Subcutaneous abdominal adipose tissue (tissue), 5 donors: ENCODE measurements around the gene INTS6.

Source experiments
- H3K27ac ChIP-seq: one replicate; pipeline ENCODE4 v1.7.0; 2013; ENCODE audit warnings: low read depth, mild to moderate bottlenecking, inconsistent platforms, low read length, moderate library complexity
- H3K27me3 ChIP-seq, 5 donors: one replicate each; pipeline ENCODE4 v1.7.0; 2013; ENCODE audit warnings: low read length in 5 of 5, inconsistent platforms in 1 of 5; ENCODE audit not compliant: control insufficient read depth in 5 of 5, insufficient read depth in 4 of 5
- H3K36me3 ChIP-seq, 5 donors: one replicate each; pipeline ENCODE4 v1.7.0; 2013; ENCODE audit warnings: low read length in 5 of 5; ENCODE audit not compliant: control insufficient read depth in 5 of 5, insufficient read depth in 5 of 5
- H3K4me1 ChIP-seq, 5 donors: one replicate each; pipeline ENCODE4 v1.7.0; 2013; ENCODE audit warnings: low read length in 5 of 5, mild to moderate bottlenecking in 3 of 5, moderate library complexity in 1 of 5; ENCODE audit not compliant: control insufficient read depth in 5 of 5, insufficient read depth in 5 of 5
- H3K4me3 ChIP-seq, 5 donors: one replicate each; pipeline ENCODE4 v1.7.0; 2013; ENCODE audit warnings: low read length in 5 of 5, low read depth in 1 of 5
- H3K9ac ChIP-seq, 5 donors: one replicate each; pipeline ENCODE4 v1.7.0; 2013; ENCODE audit warnings: low read length in 5 of 5, mild to moderate bottlenecking in 4 of 5, moderate library complexity in 3 of 5
- H3K9me3 ChIP-seq, 5 donors: one replicate each; pipeline ENCODE4 v1.7.0; 2013; ENCODE audit warnings: low read length in 5 of 5; ENCODE audit not compliant: control insufficient read depth in 5 of 5
- donor health status: healthy.
- donor health status: healthy.
- donor health status: healthy.
- donor health status: healthy.
- donor health status: healthy.

The INTS6 gene

GRCh38 chr13:51481656-51482055 is 28.8 kb upstream of the INTS6 start:
- no peak overlapping the region for H3K4me3 ChIP-seq
- H3K9me3 ChIP-seq, result peaks cover 0 to 2% (median 0%) of the 10 kb centered on the region in 5 donors
- H3K27me3 ChIP-seq, result no peaks in the 10 kb centered on the region
- H3K27ac ChIP-seq, result no peak overlapping the region
- no peaks in the 10 kb centered on the region for H3K36me3 ChIP-seq
- no peak overlapping the region for H3K9ac ChIP-seq
- H3K4me1 ChIP-seq, result no peaks in the 10 kb centered on the region

GRCh38 chr13:51479199-51479523 is 26.3 kb upstream of the INTS6 start:
- Histone ChIP-seq H3K9me3 (peaks cover 0 to 2% (median 0%) of the 10 kb centered on the region in 5 donors), H3K4me3 (no peak overlapping the region), H3K36me3 (no peaks in the 10 kb centered on the region), H3K27ac (no peak overlapping the region), H3K9ac (no peak overlapping the region), H3K27me3 (no peaks in the 10 kb centered on the region), H3K4me1 (no peaks in the 10 kb centered on the region)

- H3K27me3 ChIP-seq, result no peaks in the 10 kb centered on the region
- no peaks in the 10 kb centered on the region for H3K36me3 ChIP-seq
- no peak overlapping the region for H3K9ac ChIP-seq
- no peaks in the 10 kb centered on the region for H3K4me1 ChIP-seq
- H3K4me3 ChIP-seq, result no peak overlapping the region
- no peak overlapping the region for H3K27ac ChIP-seq
- peaks cover 0 to 2% (median 0%) of the 10 kb centered on the region in 5 donors for H3K9me3 ChIP-seq
Observed at GRCh38 chr13:51478418-51479198, 25.8 kb upstream of the INTS6 start.

GRCh38 chr13:51477653-51478324 is 25.0 kb upstream of the INTS6 start:
- no peaks in the 10 kb centered on the region for H3K27me3 ChIP-seq
- H3K9me3 ChIP-seq, result peaks cover 0 to 2% (median 0%) of the 10 kb centered on the region in 5 donors
- H3K9ac ChIP-seq, result no peak overlapping the region
- no peaks in the 10 kb centered on the region for H3K4me1 ChIP-seq
- H3K36me3 ChIP-seq, result no peaks in the 10 kb centered on the region
- no peak overlapping the region for H3K27ac ChIP-seq
- H3K4me3 ChIP-seq, result no peak overlapping the region

GRCh38 chr13:51477149-51477548 is 24.3 kb upstream of the INTS6 start:
- Histone ChIP-seq H3K9ac (no peak overlapping the region), H3K4me3 (no peak overlapping the region), H3K27ac (no peak overlapping the region)

GRCh38 chr13:51475727-51476501 is 23.1 kb upstream of the INTS6 start:
- Histone ChIP-seq H3K4me1 (no peaks in the 10 kb centered on the region), H3K4me3 (no peak overlapping the region), H3K27me3 (no peaks in the 10 kb centered on the region), H3K27ac (no peak overlapping the region), H3K9me3 (no peaks in the 10 kb centered on the region), H3K36me3 (no peaks in the 10 kb centered on the region), H3K9ac (no peak overlapping the region)

More at GRCh38 chr13:51477149-51477548, 24.3 kb upstream of the INTS6 start:
- no peaks in the 10 kb centered on the region for H3K4me1 ChIP-seq
- no peaks in the 10 kb centered on the region for H3K27me3 ChIP-seq
- H3K9me3 ChIP-seq, result no peaks in the 10 kb centered on the region
- no peaks in the 10 kb centered on the region for H3K36me3 ChIP-seq

- no peak overlapping the region for H3K4me3 ChIP-seq
- no peaks in the 10 kb centered on the region for H3K27me3 ChIP-seq
- H3K27ac ChIP-seq, result no peak overlapping the region
- no peaks in the 10 kb centered on the region for H3K9me3 ChIP-seq
- no peaks in the 10 kb centered on the region for H3K36me3 ChIP-seq
- no peaks in the 10 kb centered on the region for H3K4me1 ChIP-seq
- H3K9ac ChIP-seq, result no peak overlapping the region
Observed at GRCh38 chr13:51469790-51470189, 17.0 kb upstream of the INTS6 start.

- no peak overlapping the region for H3K4me3 ChIP-seq
- H3K27ac ChIP-seq, result no peak overlapping the region
- no peaks in the 10 kb centered on the region for H3K36me3 ChIP-seq
- H3K9me3 ChIP-seq, result no peaks in the 10 kb centered on the region
- H3K27me3 ChIP-seq, result no peaks in the 10 kb centered on the region
- no peaks in the 10 kb centered on the region for H3K4me1 ChIP-seq
- H3K9ac ChIP-seq, result no peak overlapping the region
Observed at GRCh38 chr13:51467730-51468129, 14.9 kb upstream of the INTS6 start.

GRCh38 chr13:51465124-51465523 is 12.3 kb upstream of the INTS6 start:
- Histone ChIP-seq H3K4me1 (no peaks in the 10 kb centered on the region), H3K27me3 (no peaks in the 10 kb centered on the region), H3K36me3 (no peaks in the 10 kb centered on the region), H3K9ac (no peak overlapping the region), H3K27ac (no peak overlapping the region), H3K4me3 (no peak overlapping the region), H3K9me3 (no peaks in the 10 kb centered on the region)
